Subcutaneous abdominal adipose tissue (tissue), 5 donors: ENCODE data around the gene ALDH5A1.

ENCODE experiments used
- H3K27ac ChIP-seq: one replicate; pipeline ENCODE4 v1.7.0; 2013; ENCODE audit warnings: low read depth, mild to moderate bottlenecking, inconsistent platforms, low read length, moderate library complexity
- H3K27me3 ChIP-seq, 5 donors: one replicate each; pipeline ENCODE4 v1.7.0; 2013; ENCODE audit warnings: low read length in 5 of 5, inconsistent platforms in 1 of 5; ENCODE audit not compliant: control insufficient read depth in 5 of 5, insufficient read depth in 4 of 5
- H3K36me3 ChIP-seq, 5 donors: one replicate each; pipeline ENCODE4 v1.7.0; 2013; ENCODE audit warnings: low read length in 5 of 5; ENCODE audit not compliant: control insufficient read depth in 5 of 5, insufficient read depth in 5 of 5
- H3K4me1 ChIP-seq, 5 donors: one replicate each; pipeline ENCODE4 v1.7.0; 2013; ENCODE audit warnings: low read length in 5 of 5, mild to moderate bottlenecking in 3 of 5, moderate library complexity in 1 of 5; ENCODE audit not compliant: control insufficient read depth in 5 of 5, insufficient read depth in 5 of 5
- H3K4me3 ChIP-seq, 5 donors: one replicate each; pipeline ENCODE4 v1.7.0; 2013; ENCODE audit warnings: low read length in 5 of 5, low read depth in 1 of 5
- H3K9ac ChIP-seq, 5 donors: one replicate each; pipeline ENCODE4 v1.7.0; 2013; ENCODE audit warnings: low read length in 5 of 5, mild to moderate bottlenecking in 4 of 5, moderate library complexity in 3 of 5
- H3K9me3 ChIP-seq, 5 donors: one replicate each; pipeline ENCODE4 v1.7.0; 2013; ENCODE audit warnings: low read length in 5 of 5; ENCODE audit not compliant: control insufficient read depth in 5 of 5
- donor health status: healthy.
- donor health status: healthy.
- donor health status: healthy.
- donor health status: healthy.
- donor health status: healthy.

Gene ALDH5A1

DNA sequence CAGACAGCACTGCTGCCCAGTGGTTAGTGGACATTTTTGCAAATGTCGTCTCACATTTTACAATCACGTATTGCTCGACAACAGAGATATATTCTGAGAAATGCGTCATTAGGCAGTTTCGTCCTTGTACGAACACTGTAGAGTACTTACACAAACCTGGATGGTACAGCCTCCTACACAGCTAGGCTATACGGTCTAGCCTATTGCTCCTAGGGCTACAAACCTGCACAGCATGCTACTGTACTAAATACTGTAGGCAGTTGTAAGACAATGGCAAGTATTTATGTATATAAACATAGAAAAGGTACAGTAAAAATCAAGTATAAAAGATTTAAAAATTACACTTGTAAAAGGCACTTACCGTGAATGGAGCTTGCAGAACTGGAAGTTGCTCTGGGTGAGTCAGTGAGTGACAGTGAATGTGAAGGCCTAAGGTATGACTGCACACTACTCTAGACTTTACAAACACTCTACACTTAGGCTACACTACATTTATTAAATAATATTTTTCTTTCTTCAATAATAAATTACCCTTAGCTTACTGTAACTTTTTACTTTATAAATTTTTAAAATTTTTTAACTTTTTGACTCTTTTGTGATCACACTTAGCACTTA, 43.1 kb downstream of the ALDH5A1 start:
- Histone ChIP-seq H3K4me3 (no peak overlapping the region), H3K4me1 (peaks cover 0 to 26% (median 16%) of the 10 kb centered on the region in 5 donors), H3K27me3 (no peaks in the 10 kb centered on the region), H3K27ac (no peak overlapping the region), H3K9me3 (no peaks in the 10 kb centered on the region), H3K36me3 (peaks cover 0 to 24% (median 15%) of the 10 kb centered on the region in 5 donors), H3K9ac (no peak overlapping the region)

DNA sequence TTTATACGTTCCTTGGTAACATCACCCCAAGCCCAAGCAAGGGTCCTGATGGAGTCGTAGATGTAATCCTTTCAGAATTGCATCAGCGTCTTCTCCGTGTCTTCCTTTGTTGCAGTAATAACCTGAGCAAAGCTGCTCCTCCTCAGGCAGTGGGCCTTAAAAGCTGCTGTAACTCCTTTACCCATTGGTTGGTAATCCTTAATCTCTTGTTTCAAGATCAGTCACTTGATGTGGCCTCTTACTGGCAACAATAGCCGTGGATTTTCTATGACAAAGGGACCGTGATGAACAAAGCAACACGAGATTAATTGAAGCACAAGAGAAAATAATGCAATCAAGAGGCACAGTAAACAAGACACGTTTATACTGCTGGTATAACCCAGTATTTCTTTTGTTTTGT, 44.6 kb downstream of the ALDH5A1 start:
- H3K36me3 ChIP-seq: peaks cover 0 to 9% (median 7%) of the 10 kb centered on the region in 5 donors
- H3K27me3 ChIP-seq: no peaks in the 10 kb centered on the region
- H3K4me3 ChIP-seq: no peak overlapping the region
- no peak overlapping the region for H3K9ac ChIP-seq
- no peak overlapping the region for H3K27ac ChIP-seq
- H3K4me1 ChIP-seq: peaks cover 0 to 26% (median 16%) of the 10 kb centered on the region in 5 donors
- H3K9me3 ChIP-seq: no peaks in the 10 kb centered on the region

DNA sequence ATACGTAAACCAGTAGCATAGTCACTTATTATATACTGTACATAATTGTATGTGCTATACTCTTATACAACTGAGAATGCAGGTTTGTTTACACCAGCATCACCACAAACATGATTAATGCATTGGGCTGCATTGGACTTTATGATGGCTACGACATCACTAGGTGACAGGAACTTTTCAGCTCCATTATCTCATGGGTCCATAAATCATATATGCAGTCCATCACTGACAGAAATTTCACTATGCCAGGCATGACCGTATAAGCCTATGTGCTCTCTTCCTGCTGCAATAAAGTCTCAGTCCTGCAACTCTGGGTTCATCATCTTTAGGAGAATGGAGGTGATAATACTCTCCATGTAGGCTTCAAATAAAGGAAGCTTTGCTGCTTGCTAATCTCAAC, 45.4 kb downstream of the ALDH5A1 start:
- Histone ChIP-seq H3K9ac (no peak overlapping the region), H3K4me1 (peaks cover 0 to 26% (median 16%) of the 10 kb centered on the region in 5 donors), H3K36me3 (peaks cover 0 to 2% (median under 1%) of the 10 kb centered on the region in 5 donors), H3K4me3 (no peak overlapping the region), H3K9me3 (no peaks in the 10 kb centered on the region), H3K27ac (no peak overlapping the region), H3K27me3 (no peaks in the 10 kb centered on the region)

DNA sequence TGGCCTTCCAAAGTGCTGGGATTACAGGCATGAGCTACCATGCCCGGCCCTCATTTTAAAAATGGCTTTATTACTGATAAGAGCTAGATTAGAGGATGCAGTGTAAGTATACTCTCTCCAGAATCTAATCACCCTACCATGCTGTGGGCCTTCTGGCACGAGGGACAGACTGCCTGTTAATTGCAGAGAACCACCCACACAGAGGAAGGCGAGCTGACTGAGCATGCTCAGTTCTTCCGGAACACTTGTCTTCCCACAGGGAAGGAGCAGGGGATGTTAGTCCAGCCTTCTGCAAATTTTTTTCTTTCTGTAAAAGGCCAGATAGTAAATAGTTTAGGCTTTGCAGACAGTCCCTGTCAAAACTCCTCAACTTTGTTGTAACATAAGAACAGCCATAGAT, 48.9 kb downstream of the ALDH5A1 start:
- Histone ChIP-seq H3K27ac (no peak overlapping the region), H3K4me1 (peaks cover 0 to 6% (median 0%) of the 10 kb centered on the region in 5 donors), H3K4me3 (no peak overlapping the region), H3K36me3 (peaks cover 0 to 2% (median 0%) of the 10 kb centered on the region in 5 donors), H3K9ac (no peak overlapping the region), H3K9me3 (no peaks in the 10 kb centered on the region), H3K27me3 (peaks cover 0 to 7% (median 0%) of the 10 kb centered on the region in 5 donors)

DNA sequence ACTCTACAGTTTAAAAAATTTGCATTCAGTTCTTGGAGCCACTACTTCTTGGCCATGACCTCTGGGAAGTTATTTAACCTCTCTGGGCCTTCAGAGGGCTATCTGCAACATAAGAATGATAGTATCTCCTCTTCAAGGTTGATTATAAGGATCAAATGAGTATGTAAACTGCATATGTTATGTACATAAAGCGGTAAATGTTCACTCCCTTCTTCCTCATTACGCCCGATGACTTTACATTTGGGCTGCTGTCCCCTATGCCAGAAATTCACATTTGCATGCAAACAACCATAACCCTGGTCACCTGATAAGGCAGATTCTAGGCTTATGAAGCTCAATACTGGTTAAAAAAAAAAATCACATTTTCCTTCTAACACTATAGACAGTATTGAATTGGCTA, 50.4 kb downstream of the ALDH5A1 start:
- H3K27me3 ChIP-seq: peaks cover 0 to 7% (median 0%) of the 10 kb centered on the region in 5 donors
- H3K9me3 ChIP-seq: no peaks in the 10 kb centered on the region
- no peak overlapping the region for H3K9ac ChIP-seq
- H3K4me1 ChIP-seq: peaks cover 0 to 6% (median 0%) of the 10 kb centered on the region in 5 donors
- no peaks in the 10 kb centered on the region for H3K36me3 ChIP-seq
- H3K4me3 ChIP-seq: no peak overlapping the region
- H3K27ac ChIP-seq: no peak overlapping the region

DNA sequence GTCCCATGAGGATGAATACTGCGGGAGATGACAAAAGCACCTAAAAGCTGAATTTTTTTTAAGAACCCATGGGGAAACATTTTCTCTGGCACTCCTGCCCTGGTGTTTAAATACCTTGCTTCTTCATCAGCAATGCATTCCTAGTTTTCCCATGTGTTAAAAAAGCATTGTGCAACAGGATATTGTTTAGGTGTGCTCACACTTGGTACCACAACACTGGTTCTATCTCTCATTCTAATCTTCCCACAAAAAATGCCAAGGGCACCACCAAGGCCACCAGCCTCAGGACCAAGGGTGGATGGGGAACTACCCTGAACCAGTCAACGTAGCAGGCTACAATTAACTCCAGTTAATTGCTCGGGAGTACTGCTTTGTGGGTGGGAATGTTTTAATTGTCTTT, 50.9 kb downstream of the ALDH5A1 start:
- no peak overlapping the region for H3K27ac ChIP-seq
- no peaks in the 10 kb centered on the region for H3K9me3 ChIP-seq
- peaks cover 0 to 6% (median 0%) of the 10 kb centered on the region in 5 donors for H3K4me1 ChIP-seq
- peaks cover 0 to 7% (median 0%) of the 10 kb centered on the region in 5 donors for H3K27me3 ChIP-seq
- no peak overlapping the region for H3K9ac ChIP-seq
- H3K36me3 ChIP-seq: no peaks in the 10 kb centered on the region
- no peak overlapping the region for H3K4me3 ChIP-seq

DNA sequence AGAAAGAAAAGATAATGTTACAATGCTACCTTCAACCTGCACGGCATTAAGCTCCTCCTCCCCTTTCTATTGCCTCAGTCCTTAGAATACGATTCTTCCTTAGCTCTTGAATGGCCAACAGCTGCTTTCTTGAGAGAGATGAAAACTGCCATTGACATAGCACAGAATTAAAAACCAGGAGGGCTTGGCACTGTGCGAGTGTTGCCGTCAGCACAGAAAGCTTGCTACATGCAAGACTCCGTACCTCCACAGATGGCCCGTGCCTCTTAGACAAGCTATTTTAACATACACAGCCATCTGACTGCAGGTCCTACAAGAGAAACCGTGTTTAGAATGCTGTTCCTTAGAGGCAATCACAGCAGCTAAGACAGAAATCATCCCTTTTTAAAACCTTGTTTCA, 51.7 kb downstream of the ALDH5A1 start:
- H3K9me3 ChIP-seq: no peaks in the 10 kb centered on the region

DNA sequence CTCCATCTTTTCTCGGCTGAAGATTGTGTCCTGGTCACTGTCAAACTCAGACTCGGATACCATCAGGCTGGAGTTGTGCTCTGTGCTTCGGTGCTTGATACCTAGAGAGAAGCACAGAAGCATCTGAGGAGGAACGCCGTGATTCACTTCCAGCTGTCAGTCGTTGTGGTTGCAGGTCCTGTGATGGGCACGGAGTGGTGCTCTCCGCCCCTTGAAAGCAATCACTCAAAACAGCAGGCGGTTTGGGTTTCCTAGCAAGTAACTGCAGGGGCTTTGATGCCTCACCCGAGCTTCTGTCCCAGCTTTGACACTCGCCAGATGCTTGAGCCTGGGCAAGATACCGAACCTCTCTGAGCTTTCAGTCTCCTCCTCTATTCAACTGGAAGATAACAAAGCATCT, 52.5 kb downstream of the ALDH5A1 start:
- Histone ChIP-seq H3K36me3 (no peaks in the 10 kb centered on the region), H3K9ac (no peak overlapping the region), H3K9me3 (no peaks in the 10 kb centered on the region), H3K27ac (no peak overlapping the region), H3K4me3 (no peak overlapping the region), H3K4me1 (peaks cover 0 to 2% (median 0%) of the 10 kb centered on the region in 5 donors), H3K27me3 (peaks cover 0 to 7% (median 0%) of the 10 kb centered on the region in 5 donors)

More for the DNA sequence above, 51.7 kb downstream of the ALDH5A1 start:
- H3K4me3 ChIP-seq: no peak overlapping the region
- no peak overlapping the region for H3K9ac ChIP-seq
- peaks cover 0 to 7% (median 0%) of the 10 kb centered on the region in 5 donors for H3K27me3 ChIP-seq
- no peak overlapping the region for H3K27ac ChIP-seq
- peaks cover 0 to 6% (median 0%) of the 10 kb centered on the region in 5 donors for H3K4me1 ChIP-seq
- no peaks in the 10 kb centered on the region for H3K36me3 ChIP-seq

DNA sequence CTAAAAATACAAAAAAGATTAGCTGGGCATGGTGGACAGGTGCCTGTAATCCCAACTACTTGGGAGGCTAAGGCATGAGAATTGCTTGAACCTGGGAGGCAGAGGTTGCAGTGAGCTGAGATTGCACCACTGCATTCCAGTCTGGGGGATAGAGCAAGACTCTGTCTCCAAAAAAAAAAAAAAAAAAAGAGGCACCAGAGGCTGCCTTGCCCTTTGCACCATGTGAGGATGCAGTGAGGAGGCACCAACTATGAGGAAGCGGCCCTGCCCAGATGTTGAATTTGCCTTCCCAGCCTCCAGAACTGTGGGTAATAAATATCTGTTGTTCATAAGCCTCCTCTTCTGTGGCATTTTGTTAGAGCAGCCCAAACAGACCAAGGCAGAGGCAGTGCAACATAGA, 54.4 kb downstream of the ALDH5A1 start:
- H3K9me3 ChIP-seq: no peaks in the 10 kb centered on the region
- H3K4me1 ChIP-seq: no peaks in the 10 kb centered on the region
- no peak overlapping the region for H3K27ac ChIP-seq
- H3K9ac ChIP-seq: no peak overlapping the region
- peaks cover 0 to 7% (median 0%) of the 10 kb centered on the region in 5 donors for H3K27me3 ChIP-seq
- H3K36me3 ChIP-seq: no peaks in the 10 kb centered on the region
- no peak overlapping the region for H3K4me3 ChIP-seq

DNA sequence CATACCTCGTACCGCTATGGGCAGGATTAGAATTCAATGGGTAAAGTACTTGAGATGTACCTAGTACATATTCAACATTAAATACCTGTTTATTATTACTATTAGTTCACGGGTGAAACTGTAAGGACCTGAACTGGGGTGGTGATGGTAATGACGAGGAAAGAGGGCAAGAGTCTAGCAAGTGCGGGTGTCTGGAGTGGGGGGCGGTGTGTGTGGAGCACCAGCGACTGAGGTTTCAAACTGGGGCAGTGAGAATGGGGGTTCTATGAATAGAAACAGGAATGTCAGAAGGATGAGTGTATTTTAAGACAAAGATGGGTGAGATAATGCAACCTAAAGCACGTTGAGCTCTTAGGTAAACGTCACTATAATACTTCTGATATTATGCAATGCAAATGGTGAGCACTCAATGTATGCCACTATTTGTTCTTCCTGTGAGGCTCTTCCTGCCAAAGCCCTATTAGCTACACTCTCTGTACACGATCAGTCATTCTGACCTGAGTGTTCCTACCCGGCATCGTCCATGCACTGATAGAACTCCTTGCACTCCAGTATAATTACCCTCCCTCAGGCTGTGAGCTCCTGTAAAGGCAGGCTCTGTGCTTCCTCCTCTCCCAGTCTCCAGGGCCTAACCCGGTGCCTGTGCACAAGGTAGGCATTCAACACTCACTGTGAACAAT, 55.0 kb downstream of the ALDH5A1 start:
- H3K9ac ChIP-seq: no peak overlapping the region
- H3K36me3 ChIP-seq: no peaks in the 10 kb centered on the region
- no peak overlapping the region for H3K27ac ChIP-seq
- H3K4me1 ChIP-seq: no peaks in the 10 kb centered on the region
- no peak overlapping the region for H3K4me3 ChIP-seq
- H3K9me3 ChIP-seq: no peaks in the 10 kb centered on the region
- H3K27me3 ChIP-seq: peaks cover 0 to 7% (median 0%) of the 10 kb centered on the region in 5 donors
